ENCODE data around the gene TMEM225B.
"Not testable (repeated sequence)": the region's sequence is repeated elsewhere in the genome, so short reads cannot be mapped to it uniquely, and the experiment has no call there.

Gene TMEM225B

DNA sequence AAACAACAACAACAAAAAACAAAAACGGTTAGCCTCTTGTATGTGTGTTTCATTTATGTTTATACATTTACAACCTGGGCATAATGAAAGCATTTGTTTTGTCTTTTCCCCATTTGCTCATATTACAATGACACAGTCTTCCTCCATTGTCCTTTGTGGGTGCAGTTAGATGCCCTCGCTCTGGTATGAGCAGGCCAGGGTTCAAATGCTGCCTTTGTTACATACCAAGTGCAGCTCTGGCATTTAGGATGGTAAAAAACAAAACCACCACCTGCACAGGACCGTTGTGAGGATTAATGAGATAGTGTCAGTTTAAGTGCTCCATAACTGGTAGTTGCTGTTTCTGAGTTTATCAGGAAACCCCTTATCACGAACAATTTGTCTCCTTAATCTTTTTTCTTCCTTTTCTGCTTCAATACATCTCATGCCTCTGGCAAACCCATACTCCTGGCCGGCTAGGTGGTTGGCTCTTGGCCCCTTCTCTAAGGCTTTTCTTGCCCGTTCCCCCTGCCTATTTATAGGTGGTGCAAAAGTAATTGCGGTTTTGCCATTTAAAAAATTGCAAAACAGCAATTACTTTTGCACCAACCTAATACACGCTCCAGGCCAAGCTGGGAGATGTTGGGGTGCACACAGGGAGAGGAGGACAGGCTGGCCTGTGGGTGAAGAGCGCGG, 18.6 kb upstream of the TMEM225B start:
- DNase-seq (ENCODE audit: low read depth in 3 of 3, low spot score in 1 of 3) = no peak

DNA sequence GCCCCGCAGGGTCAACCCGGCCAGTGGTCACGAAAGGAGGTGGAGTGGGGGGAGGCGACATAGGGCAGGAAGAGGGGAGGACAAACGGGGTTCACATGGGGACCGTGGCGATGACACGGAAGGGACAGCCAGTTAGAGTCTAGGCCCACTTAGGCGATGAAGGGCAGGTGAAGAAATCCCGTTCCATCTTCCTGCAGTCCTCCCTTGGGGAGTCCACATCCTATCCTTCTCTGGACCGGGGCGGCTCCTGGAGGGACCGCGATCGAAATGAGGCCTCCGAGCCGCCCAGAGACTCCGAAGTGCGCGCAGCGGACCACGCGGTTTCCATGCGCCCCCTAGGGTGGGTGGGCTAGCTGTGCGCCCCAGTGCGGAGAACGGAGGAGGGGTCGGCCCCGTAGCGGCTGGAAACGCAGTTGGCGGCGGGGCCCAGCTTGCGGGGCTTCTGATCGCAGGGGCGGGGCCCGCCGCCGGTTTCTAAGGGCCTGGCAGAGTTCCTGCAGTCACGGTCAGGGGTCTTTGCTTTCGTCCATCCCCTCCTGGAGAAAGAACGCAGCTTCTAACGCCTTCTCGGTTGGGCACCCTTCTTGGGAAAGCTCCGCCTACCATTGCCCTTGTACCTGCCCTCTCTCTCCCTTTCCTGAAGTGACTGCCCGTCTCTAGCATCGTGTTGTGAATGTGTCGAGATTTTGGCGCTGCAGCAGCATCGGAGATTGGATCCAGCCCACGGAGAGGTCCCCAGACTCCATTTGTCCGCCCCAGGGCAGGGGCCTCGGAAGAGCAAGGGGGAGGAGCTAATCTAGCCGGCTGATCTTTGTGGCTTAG, 17.9 kb upstream of the TMEM225B start:
- DNase-seq (ENCODE audit: low read depth in 3 of 3, low spot score in 1 of 3) = peak in 2 of 3 donors; percentile 43 to 47

DNA sequence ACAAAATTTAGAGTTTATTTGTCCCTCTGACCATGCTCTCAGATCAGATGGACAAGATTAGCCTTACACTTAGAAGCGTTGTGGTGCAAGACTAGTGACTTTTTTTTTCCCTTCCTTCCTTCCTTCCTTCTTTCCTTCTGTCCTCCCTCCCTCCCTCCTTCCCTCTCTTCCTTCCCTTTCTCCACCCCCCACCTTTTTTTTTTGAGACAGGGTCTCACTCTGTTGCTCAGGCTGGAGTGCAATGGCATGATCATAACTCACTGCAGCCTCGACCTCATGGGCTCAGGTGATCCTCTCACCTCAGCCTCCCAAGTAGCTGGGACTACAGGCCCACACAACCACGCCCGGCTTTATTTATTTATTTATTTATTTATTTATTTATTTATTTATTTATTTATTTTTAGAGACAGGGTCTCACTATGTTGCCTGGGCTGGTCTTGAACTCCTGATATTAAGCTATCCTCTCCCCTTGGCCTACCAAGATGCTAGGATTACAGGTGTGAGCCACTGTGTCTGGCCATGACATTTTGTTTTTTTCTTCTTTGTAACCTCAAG, 17.2 kb upstream of the TMEM225B start:
- not testable (repeated sequence) for DNase-seq (ENCODE audit: low read depth in 3 of 3, low spot score in 1 of 3)

DNA sequence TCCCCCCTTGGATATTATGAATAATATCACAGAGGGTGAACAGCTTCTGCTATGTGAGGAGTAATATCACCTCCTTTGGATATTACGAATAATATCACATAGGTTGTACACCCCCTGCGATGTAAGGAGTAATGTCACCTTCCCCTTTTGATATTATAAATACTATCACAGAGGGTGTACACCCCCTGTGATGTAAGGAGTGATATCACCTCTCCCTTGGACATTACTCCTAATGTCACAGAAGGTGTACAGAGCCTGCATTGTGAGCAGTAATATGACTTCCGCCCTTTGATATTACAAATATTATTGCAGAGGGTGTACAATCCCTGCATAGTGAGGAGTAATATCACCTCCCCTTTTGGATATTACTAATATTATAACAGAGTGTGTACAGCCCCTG, 9.2 kb upstream of the TMEM225B start:
- no peak for DNase-seq (ENCODE audit: low read depth in 3 of 3, low spot score in 1 of 3)

DNA sequence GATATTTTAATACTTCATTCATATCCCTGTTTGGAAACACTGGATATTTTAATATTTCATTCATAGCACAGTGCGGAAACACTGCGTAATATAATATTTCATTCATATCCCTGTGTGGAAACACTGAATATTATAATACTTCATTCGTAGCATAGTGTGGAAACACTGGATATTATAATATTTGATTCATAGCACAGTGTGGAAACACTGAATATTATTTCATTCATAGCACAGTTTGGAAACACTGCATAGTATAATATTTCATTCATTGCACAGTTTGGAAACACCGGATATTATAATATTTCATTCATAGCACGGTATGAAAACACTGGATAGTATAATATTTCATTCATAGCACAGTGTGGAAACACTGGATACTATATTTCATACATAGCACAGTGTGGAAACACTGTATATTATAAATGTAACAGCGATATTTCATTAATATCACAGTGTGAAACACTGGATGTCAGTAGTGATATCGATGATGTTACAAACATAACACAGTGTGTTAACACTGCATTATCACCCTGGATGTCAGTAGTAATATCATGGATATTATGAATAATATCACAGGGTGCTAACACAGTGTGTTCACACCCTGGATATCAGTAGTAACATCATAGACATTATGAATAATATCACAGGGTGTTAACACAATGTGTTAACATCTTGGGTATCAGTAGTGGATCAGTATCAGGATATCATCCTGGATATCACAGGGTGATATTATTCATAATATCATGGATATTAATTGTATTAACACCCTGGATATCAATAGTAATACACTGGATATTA, 2.9 kb upstream of the TMEM225B start:
- no peak for DNase-seq (ENCODE audit: low read depth in 3 of 3, low spot score in 1 of 3)

DNA sequence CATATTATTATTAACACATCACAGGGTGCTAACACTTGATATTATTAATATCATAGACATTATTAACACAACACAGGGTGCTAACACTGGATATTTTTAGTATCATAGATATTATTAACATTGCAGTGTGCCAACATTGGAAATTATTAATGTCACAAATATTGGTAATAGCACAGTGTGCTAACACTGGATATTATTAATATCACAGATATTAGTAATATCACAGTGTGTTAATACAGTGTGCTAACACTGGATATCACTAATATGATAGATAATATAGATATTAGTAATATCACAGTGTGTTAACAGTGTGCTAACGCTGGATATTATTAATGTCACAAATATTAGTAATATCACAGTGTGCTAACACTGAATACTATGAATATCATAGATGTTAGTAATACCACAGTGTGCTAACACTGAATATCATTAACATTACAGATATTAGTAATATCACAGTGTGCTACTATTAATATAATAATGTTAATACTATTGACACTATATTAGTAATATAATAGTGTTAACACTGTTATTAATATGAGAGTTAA, 1.6 kb upstream of the TMEM225B start:
- no peak for DNase-seq (ENCODE audit: low read depth in 3 of 3, low spot score in 1 of 3)

DNA sequence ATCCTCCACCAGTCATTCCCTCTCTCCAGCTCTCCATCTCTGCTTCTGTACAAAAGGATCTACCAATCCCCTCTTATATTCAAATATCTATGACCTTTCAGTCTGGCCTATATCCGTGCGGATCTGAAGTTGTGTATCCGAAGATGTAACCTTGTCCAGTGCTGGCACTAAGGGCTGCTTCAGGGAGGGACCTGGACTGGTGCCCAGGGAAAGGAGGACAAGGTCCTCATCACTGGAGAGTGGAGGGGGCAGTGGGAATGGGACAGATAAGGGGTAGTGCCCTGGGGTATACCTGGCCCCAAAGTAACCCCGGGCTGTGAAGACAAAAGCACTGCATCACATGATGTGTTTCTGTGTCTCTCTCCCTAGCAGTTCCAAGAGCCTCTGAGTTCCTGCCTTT, 1.8 kb downstream of the TMEM225B start:
- DNase-seq (ENCODE audit: low read depth in 3 of 3, low spot score in 1 of 3) = no peak

DNA sequence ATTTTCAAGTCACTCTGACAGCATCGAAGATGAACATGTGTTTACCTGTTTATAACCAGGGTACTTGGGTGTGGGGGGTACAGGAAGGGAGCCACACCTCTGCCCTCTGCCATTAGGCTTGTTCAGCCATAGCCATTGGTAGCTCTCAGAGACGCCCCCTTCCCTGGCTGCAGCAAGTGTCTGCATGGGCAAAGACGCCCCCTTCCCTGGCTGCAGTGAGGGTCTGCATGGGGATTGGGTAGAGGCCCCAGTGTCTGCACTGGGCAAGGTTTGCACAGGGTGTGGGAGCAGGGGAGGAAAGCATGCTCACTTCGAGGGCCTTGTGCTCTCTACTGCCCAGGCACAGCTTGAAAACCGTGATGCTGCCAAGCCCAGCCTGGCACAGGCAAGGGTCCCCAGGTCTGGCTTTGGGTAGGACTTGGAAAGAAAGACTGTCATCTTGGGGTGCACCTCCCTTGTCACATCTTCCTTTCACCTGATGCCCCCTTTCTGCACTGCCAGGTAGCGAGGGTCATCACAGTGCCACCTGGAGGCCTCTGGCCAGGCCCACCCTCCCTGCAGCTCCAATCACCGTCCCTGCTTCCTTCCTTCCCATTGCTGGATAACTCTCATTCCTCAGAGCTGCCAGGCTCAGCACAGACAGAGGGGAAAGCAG, 3.7 kb downstream of the TMEM225B start:
- no peak for DNase-seq (ENCODE audit: low read depth in 3 of 3, low spot score in 1 of 3)

DNA sequence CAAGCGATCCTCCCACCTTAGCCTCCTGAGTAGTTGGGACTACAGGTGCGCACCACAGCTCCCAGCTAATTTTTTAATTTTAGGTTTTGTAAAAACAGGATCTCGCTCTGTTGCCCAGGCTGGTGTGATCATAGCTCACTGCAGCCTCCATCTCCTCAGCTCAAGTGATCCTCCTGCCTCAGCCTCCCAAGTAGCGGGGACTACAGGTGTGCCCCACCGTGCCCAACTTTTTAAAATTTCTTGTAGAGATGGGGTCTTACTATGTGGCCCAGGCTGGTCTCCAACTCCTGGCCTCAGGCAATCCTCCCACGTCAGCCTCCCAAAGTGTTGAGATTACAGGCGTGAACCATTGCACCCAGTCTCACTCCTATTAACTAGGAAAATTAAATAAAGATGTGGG, 7.5 kb downstream of the TMEM225B start:
- no peak for DNase-seq (ENCODE audit: low read depth in 3 of 3, low spot score in 1 of 3)

DNA sequence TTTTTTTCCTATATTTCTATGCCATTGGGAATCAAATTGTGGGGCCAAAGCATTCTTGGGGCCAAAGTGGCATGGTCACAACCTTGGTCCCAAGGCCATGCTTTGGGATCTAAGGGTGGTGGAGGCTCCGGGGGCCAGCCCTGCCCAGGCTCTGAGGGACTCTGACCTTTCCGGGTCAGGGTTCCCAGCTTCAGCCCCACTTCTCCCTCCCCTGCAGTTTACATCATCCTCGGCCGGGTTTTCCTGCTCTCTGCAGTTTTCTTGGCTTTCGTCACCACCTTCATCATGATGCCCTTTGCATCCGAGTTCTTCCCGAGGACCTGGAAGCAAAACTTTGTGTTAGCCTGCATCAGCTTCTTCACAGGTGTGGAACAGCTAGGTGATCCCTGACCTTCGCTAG, 8.5 kb downstream of the TMEM225B start:
- no peak for DNase-seq (ENCODE audit: low read depth in 3 of 3, low spot score in 1 of 3)

DNA sequence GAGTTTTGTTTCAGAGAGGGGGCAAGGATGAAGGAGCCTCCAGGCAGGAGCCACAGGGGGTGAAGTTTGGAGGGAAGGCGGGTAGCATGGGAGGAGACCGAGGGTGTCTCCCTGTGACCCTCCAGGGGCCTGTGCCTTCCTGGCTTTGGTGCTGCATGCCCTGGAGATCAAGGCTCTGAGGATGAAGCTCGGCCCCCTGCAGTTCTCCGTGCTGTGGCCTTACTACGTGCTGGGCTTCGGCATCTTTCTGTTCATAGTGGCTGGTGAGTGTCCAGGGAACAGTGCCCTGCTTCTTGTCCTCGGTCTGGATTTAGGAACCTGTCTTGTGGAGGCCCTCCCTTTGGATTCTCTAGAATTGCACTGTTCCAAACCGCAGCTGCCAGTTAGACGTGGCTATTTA, 9.5 kb downstream of the TMEM225B start:
- no peak for DNase-seq (ENCODE audit: low read depth in 3 of 3, low spot score in 1 of 3)

DNA sequence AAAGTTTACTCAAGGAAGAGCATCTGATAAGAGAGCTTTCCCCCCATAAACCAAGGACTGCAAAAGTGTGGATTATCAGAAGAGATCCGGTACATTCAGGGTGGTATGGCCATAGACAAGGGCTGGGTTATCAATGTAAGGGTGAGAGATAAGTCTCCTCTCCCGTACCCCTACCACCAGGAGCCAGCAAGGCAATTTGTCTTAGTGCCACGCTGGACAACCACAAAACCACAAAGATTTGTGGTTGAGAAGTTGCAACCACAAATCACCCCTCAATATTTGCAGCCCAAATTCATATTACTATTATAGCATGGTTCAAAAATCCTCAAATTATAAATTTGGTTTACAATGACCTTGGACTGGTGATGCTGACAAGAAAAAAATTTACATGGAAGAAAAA, 16.4 kb downstream of the TMEM225B start:
- no peak for DNase-seq (ENCODE audit: low read depth in 3 of 3, low spot score in 1 of 3)

DNA sequence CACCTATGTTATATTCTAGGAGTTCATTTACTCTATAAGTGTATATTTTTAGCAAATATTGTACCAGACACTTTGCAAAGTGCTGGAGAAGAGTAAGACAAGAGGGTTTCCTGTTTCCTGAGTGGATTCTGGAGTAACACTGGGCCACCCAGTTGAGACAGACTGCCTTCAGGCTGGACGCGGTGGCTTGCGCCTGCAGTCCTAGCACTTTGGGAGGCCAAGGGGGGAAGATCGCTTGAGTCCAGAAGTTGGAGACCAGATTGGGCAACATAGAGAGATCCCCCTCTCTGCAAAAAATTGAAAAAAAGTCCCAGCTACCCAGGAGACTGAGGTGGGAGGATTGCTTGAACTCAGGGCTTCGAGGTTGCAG, 17.9 kb downstream of the TMEM225B start:
- DNase-seq (ENCODE audit: low read depth in 3 of 3, low spot score in 1 of 3) = no peak

DNA sequence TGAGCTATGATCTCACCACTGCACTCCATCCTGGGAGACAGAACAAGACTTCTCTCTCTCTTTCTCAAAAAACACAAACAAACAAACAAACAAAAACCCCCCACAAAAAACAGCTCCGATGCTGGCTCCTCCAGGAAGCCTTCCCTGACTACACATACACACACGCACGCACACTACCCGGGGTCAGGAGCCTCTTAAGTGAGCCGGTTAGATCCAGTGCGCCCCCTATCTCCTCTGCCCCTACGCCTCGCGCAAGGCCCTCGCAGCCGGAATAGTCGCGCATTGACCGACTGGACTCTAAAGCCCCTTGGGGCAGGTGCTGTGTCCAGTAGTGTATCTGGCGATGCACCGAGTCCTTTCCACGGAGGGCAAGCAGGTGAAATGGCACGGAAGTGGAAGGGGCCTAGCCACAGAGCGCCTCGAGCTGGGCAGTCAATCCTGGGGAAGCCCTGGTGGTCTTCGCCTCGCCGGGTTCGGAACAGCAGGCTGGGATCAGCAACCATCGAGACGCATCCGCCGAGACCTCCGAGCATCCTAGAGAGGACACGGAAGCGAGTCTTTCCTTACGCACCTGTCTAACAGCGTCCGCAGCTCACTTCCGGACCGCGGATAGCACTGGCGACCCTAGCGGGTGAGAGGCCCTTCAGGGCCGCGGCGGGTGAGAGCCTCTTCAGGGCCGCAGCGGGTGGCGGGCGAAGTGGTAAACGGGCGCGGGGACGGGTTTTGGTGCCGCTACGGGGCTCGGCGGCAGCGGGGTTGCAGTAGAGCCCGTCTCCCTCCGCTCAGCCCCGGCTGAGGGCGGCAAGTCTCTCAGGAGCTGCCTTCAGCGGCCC, 18.5 kb downstream of the TMEM225B start, which contains the start of gene ZSCAN25:
Gene ZSCAN25 (plus strand): TSS at position 588 of the 833 bp plus-strand sequence. CDS start 2,661 bp downstream, outside the sequence.
- peak; percentile 69 to 73 (median 72) for DNase-seq (ENCODE audit: low read depth in 3 of 3, low spot score in 1 of 3)

DNA sequence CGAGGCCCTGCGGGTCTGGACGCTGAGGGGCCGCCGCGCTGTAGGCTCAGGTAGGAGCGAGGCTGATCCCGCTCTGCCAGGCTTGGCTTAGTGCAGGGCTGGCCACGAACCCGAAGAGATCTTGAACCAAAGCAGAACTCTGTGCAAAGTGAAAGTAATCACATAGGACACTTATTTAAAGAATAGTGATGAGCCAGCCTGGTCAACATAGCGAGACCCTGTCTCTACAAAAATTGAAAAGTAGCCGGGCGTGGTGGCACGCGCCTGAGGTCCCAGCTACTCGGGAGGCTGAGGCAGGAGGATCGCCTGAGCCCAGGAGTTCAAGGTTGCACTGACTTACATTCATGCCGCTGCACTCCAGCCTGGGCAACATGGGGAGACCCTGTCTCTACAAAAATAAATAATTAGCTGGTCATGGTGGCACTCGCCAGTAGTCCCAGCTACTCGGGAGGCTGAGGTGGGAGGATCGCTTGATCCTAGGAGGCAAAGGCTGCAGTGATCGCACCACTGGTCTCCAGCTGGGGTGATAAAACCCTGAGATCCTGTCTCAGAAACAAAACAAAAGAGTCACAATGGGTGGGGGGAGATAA, 19.2 kb downstream of the TMEM225B start:
- no peak for DNase-seq (ENCODE audit: low read depth in 3 of 3, low spot score in 1 of 3)

DNA sequence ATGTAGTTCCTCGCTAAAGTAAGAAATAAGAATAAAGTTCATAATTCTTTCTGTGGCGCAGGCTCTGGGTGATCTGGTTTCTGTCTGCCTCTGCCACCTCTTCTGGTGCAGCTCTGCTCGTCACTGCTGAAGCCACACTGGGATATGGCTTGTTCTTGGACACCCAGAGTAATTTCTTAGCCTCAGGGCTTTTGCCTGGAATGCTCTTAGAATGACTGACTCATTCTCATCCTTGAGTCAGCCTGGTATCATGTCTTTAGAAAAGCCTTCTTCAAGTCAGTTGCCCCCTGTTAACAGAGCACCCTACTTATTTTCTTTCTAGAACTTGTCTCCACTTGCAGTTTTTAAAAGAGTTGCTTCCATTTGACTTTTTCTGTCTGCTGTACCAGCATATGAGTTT, 20.7 kb downstream of the TMEM225B start:
- DNase-seq (ENCODE audit: low read depth in 3 of 3, low spot score in 1 of 3) = no peak

DNA sequence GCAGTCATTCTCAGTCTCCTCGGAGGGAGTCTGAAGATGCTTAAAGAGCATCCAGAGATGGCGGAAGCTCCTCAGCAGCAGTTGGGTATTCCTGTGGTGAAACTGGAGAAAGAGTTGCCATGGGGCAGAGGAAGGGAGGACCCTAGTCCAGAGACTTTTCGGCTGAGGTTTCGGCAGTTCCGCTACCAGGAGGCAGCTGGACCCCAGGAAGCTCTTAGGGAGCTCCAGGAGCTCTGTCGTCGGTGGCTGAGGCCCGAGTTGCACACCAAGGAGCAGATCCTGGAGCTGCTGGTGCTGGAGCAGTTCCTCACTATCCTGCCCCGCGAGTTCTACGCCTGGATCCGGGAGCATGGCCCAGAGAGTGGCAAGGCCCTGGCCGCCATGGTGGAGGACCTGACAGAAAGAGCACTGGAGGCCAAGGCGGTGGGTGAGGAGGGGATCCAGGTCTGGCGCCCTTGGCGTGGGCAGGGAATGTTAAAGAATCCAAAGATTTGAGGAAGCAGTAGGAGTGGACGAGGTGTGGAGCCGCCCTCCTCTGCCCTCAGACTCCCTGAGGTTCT, 21.6 kb downstream of the TMEM225B start:
- DNase-seq (ENCODE audit: low read depth in 3 of 3, low spot score in 1 of 3) = no peak

DNA sequence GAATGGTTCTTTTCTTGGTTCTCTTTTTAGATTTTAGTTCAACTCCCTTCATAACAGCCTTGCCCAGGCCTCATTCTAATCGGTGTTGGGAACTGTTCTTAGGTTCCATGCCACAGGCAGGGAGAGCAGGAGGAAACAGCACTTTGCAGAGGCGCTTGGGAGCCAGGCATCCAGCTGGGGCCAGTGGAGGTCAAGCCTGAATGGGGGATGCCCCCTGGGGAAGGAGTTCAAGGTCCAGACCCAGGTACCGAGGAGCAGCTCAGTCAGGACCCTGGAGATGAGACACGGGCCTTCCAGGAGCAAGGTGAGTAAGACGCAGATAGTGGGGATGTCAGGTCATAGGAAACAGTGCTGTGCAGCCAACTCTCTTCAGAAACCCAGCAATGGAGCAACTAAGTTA, 23.2 kb downstream of the TMEM225B start:
- DNase-seq (ENCODE audit: low read depth in 3 of 3, low spot score in 1 of 3) = no peak

DNA sequence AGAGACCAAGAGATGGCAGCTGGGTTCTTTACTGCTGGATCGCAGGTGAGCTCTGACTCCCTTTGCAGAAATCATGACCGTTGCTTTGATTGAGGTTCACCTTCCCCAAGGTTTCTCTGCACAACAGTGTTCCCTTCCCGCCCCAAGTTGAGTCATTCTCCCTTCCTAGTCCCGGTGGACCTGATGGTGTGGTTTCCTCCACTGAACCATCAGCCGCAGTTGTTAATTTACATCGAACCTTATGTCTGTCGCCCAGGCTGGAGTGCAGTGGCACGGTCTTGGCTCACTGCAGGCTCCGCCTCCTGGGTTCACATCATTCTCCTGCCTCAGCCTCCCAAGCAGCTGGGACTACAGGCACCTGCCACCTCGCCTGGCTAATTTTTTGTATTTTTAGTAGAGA, 24.5 kb downstream of the TMEM225B start:
- no peak for DNase-seq (ENCODE audit: low read depth in 3 of 3, low spot score in 1 of 3)

Measured in stimulated activated CD4-positive, alpha-beta T cell treated with anti-CD3 and anti-CD28 coated beads, TNF-alpha, amount 100 ng/mL, for 1 hour (primary cell).